T-helper 9 cell (primary cell): ENCODE measurements around the gene FAM78A.

Experiments used
- DNase-seq: peaks from one replicate; pipeline ENCODE4 v3.0.0-alpha.2; 2020
- total RNA-seq, 2 donors: gene quantifications; one replicate each; lab custom pipeline; 2026; lab: John Stamatoyannopoulos, UW

Gene FAM78A, protein sequence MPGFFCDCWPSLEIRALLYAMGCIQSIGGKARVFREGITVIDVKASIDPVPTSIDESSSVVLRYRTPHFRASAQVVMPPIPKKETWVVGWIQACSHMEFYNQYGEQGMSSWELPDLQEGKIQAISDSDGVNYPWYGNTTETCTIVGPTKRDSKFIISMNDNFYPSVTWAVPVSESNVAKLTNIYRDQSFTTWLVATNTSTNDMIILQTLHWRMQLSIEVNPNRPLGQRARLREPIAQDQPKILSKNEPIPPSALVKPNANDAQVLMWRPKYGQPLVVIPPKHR
- total RNA-seq = 92.4 to 173 reads per million in 2 donors

DNA sequence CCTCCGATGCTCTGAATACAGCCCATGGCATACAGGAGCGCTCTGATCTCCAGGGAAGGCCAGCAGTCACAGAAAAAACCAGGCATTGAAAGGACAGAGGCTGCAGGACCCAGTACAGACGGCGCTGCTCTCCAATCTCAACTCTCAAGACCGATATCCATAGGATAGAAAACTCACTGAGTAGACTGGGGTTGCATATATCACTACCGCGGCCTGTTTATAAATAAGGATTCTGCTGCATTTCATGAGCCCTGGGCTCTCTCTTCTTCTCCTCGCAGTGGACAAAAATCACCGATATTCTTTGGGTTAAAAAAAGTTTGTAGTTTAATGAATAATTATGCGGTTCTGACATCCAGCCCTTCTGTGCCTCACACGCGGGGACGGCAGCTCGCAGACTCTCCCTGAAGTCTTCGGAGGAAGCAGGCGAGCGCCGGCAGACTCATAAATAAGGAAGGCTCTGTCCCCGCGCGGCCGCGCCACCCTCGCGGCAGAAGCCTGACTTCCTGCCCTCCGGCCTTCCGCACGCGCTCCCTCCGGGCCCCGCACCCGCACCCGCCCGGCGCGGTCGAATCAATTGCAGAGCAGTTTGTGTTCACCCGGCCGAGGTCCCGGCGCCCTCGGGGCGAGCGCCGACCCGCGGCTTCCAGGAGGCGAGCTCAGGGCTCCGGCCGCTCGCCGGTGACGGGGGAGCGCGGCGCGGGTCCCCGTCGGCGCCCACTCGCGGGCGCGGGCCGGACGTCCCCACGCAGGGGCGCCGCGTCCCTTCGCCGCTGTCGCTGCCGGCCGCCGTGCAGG is at the start of gene FAM78A:
Gene FAM78A (minus strand): TSS at position 417 of the 795 bp plus-strand sequence. CDS start 331 bp downstream, at position 86.
- no peak for DNase-seq

DNA sequence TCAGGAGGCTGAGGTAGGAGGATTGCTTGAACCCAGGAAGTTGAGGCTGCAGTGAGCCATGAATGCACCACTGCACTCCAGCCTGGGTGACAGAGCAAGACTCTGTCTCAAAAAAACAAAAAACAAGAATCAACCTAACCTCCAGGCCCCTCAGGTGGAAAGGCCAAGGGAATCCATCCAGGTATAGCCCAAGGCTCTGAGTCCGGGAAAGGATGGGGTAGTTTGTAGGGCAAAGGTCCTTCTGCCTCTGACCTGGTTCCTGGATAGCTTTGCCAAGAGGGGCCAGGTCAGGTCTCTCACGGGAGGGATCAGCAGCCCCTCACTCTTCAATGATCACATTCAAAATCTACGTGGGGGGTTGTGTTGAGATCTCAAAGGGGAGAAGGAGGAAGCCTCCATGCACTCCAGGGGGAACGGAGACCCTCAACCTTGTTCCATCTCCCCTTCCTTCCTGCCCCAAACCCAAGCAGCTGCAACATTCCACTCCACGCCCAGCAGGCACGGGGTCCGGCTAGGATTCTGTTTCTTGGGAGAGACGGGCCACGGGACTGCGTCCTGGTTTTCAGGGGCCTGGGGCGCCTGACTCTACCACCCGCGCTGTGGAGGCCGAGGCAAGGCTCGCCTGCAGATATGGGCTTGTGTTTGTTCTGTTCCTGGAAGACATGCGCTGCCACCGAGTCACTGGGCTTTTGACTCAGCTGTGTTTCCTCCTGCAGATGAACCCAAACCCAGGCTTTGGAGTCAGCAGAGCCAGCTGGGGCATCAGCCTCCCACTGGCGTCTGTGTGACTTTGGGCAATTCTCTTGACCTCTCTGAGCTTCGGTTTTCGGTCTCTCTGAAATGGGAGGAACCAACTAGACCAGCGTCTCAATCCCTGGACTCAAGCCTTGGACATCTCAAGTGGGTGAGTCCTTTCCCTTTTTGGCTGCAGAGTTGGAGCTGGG is 48.7 kb upstream of the FAM78A start:
- DNase-seq = no peak

DNA sequence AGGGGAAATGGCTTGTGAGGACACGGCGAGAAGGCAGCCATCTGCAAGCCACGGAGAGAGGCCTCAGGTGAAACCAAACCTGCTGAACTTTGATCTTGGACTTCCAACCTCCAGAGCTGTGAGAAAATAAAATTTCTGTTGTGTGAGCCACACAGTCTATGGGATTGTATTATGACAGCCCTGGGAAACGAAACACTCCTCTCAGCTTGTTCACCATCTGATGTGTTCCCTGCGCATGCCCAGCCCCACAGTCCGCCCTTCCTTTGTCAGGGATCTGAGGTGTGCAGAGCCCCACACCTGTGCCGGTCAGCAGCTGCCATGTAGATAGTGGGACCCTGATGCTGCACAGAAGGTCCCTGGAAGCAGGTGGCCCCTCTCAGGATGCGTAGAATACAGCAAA is 47.3 kb upstream of the FAM78A start:
- DNase-seq = no peak

DNA sequence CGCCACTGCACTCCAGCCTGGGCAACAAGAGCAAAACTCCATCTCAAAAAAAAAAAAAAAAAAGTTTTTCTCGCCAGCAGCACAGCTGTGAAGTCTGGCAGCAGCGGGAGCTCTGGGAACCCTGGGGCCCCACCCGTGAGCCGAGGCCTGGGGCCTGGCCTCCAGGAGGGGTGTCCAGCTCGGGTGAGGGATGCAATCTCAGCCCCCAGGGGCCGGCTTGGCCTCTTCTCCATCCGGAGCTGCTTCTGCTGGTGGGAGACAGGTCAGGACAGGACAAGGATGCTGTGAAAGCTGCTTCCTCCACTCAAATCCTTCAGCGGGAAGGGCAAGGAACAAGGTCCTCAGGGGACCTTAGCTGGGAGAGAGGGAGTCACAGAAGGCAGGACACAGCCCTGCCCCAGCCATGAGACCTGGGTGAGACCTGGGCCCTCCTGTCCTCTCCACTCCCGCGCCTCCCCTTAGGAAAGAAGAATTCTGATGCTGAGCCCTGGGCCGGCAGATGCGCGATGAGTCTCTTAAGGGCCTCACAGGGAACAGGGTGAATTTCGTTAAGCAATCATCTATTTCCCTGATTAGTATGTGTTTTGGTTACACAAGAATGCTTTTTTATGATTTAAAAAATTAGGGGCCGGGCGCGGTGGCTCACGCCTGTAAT is 43.8 kb upstream of the FAM78A start:
- DNase-seq = no peak

DNA sequence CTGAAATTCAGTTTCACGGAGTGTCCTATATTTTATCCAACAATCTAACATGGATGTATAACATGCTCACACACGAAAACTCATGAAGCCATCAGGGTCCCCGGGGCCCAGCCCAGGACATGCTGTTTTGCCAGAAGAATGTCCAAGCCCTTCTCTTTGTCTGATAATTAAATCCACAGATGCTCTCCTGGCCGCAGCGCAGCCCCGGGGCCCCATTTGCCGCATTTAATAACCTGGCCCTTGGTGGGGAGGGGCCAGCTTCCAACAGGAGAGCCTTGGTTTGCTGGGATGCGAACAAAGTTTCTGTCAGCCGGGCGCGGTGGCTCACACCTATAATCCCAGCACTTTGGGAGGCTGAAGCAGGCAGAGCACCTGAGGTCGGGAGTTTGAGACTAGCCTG is 43.2 kb upstream of the FAM78A start:
- DNase-seq = no peak

DNA sequence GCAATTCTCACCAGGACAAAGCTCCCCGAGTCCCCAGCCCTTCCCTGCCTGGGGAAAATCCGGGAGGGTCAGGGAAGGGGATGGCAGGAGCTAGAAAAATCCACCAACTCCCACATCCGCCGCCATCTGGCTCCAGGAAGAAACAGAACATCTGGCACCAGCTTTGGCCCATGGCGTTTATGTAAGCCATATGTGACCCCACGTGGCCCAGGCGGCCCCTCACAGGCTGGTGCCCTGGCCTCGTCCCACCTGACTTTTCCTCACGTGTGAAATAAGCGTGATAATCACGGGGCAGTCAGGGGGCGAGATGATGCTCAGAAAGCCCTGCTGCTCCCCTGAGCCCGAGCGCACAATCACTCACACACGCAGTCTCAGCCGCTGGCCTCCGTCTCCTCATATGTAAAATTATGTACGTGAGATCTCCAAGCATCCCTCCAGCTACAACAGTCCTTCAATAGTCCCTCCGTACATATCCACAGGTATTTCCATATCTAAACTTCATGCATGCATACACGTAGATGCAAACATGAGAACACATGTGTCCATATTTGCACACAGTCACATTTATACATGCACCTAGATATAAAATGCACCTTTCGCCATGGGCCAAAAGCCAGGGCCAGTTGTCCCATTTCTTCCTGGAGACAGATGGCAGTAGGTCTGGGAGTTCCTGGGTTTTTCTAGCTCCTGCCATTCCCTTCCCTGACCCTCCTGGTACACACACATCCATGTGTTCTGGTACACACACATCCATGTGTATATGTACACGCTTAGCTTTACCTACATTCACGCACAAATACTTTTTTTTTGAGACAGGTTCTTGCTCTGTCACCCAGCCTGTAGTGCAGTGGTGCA is 42.1 kb upstream of the FAM78A start:
- no peak for DNase-seq

DNA sequence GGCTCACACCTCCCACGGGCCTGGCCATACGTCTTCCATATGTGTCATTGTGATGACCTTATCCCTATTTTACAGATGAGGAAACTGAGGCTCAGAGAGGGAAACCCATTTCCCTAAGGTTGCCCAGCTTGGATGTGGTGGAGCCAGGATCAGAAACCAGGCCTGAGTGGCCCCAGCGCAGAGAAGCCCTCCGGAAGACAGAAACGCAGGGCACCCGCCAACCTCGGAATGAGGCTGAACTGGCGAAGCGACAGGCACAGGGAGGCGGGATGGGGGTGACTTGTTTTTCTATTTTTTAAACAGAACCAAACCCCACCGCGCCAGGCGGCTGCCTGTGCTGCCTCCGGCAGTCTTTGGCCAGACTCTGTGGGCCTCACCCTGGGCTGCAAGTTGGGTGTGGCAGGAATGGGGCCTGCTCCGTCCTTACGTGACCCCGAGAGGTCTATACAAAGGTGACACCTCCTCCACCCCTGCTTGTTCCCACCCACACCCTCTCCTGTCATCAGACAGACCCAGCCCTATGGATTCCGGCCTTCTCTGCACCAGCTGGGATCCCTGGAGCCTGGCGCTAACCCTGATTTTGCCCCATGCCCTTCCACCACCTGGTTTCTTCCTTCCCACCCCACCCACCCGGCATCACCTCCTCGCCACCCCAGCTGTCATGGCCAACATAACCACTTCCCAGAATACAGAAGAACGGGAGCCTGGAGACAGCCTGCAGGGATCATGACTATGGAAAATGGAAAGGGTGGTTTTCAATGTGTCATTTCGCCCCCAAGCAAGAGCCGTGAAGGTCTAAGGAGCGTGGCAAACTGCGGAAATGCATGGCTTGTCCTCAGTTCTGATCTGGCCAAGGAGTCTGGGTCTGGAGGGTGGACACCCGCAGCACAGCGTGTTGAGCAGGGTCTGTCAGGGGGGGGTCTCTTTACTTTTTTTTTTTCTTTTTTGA is 36.8 kb upstream of the FAM78A start:
- DNase-seq = no peak

DNA sequence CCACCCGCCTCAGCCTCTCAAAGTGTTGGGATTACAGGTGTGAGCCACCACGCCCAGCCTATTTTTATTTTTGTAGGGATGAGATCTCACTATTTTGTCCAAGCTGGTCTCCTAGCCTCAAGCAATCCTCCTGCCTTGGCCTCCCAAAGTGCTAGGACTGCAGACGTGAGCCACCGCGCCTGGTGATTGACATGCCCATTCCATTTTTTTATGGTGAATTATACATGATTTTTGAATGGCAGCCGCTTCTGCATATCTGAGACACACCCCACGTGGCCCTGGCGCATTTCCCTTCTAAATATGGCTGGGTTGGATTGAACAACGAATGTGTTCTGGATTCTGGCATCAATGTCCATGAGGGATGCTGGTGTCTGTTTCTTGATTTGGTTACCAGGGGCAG is 35.9 kb upstream of the FAM78A start:
- no peak for DNase-seq

DNA sequence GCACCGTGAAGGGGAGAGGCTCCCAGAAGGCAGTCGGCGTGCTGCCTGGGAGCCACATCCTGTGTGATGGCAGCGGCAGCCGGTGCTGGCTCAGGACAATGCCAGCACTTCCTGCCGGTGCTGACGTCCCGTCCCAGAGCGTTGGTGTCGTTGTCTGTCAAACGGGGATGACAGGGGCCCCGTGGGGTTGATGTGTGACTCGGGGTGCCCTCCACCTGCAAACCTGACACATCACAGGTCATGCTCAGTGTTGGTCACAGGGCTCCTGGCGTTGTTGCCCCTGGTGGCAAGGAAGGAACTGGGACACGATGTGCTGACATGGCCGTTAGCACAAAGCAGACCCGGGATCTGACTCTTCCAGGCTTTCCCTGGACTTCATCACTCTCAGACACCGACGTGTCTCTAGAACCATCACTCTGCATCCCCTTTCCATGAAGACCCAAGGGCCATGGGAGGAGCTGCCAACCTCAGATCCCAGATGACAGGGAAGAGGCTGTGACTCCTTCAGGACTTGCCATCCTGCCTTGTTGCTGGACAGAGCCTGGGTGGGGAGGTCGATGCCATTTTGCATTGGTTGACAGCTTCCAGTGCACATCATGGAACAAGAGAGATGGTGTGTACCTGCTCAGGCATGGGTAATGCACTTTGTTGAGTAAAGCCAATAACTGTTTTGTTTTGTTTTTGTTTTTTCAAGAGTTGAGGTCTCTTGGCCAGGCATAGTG is 34.7 kb upstream of the FAM78A start:
- DNase-seq = peak; percentile 46

DNA sequence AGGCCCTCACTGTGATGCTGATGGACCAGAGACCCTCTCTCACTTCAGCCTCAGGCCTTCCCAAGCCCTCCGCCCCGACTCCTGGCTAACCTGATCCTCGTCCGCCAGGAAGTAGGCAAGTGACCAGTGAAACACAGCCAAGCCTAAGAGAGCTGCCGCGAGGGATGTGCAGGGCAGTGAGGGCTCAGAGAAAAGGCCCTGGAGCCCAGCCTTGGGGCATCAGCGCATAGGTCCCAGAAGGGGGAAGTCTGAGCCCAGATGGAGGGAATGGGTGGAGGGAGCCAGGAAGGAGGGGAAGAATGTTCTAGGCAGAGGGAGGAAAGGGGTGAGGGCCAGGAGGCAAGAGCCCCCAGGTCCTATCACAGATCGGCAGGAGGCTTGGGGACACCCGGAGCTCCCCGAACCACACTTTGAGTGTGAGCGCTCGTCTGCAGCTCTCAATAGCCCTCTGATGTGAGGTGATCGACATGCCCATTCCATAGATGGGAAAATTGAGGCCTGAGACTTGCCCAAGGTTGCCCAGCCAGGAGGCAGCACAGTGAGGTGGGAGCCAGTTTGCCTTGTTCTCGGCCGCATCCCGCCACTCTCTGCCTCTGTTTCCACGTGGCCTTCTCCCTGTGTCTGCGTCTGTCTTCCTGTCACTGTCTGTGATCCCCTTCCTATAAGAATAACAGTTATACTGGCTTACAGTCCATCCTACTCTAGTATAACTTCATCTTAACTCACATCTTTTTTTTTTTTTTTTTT is 33.4 kb upstream of the FAM78A start:
- DNase-seq = no peak

DNA sequence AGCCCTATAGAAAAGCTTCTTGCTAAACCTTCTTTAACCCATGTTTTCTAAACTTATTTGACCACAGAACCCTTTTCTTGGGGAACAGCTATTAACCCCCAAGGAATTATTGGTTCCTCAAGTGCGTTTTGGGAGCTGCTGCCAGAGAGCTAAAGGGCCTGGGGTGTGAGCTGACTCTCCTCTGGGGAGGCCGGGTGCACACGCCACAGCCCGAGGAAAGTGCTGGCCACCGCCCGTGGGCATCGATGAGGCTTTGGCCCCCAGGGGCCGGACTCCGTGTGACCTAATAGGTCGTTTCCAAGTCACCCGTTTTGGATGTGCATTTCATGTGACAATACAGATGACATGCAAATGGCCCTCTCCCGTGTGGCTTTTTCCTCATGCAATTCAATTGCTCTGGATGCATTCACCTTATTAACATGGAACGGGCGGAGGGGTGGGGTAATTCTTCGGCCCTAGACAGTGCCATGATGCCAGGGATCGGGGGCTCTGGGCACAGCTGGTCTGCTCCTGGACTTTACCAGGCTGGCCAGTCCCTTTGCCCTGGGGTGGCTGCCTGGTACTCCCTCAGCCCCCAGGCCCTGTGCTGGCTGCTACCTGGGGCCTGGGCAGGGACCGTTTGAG is 32.7 kb upstream of the FAM78A start:
- no peak for DNase-seq

DNA sequence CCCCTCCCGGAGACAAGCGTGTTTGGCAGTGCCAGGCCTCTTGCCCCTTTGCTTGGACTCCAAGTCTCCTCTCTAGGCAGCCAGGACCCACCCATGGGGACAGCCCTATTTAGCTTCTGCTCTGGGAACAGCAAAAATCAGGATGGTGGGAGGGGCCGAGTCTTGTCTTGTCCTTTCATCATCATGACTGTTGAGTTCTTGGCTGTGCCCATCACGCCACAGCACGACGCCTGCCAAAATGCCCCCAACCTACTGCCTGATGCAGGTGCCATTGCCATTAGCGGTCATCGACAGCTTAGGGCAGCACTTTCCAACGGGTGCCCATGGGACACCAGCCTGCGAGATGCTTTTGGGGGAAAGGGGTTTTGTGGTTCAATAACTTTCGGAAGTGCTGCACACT is 32.1 kb upstream of the FAM78A start:
- DNase-seq = no peak

DNA sequence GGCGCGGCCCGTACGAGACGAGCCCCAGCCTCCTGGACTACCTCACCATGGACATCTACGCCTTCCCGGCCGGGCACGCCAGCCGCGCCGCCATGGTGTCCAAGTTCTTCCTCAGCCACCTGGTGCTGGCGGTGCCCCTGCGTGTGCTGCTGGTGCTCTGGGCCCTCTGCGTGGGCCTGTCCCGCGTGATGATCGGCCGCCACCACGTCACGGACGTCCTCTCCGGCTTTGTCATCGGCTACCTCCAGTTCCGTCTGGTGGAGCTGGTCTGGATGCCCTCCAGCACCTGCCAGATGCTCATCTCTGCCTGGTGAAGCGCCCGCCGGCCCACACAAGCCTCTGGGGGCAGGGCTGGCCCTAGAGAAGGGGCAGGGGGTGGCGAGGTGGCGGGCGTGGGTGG is 31.7 kb upstream of the FAM78A start:
- no peak for DNase-seq

DNA sequence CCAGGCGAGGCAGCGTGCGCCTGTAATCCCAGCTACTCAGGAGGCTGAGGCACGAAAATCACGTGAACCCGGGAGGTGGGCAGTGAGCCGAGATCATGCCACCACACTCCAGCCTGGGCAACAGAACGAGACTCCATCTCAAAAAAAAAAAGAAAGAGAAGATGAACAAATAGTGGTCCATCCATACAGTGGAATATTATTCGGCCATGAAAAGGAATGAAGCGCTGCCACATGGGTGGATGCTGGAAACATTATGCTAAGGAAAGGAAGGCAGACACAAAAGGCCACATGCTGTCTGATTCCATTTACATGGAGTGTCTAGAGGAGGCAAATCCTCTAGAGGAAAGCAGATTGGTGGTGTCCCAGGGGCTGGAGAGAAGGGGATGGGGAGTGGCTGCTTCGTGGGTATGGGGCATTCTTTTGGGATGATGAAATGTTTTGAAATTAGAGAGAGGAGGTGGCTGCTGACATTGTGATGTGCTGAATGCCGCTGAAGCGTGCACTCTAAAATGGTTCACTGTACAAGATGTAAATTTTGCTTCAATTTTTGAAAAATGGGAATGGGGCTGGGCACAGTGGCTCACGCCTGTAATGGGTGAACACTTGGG is 30.2 kb upstream of the FAM78A start:
- no peak for DNase-seq

DNA sequence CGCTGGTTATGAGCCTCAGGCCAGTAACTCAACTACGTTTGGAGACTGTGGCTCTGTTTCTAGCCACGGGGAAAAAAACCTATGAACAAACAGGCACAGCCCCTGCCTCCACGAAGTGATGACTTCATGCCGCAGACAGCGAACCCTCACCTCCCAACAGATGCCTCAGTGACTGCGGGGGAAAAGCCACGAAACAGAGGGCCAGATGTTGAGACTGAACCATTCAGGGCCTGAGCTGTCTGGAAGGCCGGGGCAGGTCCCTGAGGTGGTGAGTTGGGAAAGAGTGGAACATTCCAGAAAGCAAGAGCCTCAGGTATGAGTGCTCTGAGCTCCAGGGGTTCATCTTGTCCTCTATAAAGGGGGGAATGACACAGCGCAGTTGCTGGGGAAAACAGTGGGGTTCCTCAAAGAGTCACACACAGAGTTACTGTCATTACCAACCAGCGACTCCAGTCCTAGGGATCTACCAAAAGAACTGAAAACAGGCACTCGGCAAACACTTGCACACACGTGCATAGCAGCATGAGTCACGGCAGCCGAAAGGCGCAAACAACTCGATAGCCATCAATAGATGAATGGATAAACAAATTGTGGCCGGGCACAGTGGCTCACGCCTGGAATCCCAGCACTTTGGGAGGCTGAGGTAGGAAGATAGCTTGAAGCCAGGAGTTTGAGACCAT is 28.5 kb upstream of the FAM78A start:
- DNase-seq = no peak

DNA sequence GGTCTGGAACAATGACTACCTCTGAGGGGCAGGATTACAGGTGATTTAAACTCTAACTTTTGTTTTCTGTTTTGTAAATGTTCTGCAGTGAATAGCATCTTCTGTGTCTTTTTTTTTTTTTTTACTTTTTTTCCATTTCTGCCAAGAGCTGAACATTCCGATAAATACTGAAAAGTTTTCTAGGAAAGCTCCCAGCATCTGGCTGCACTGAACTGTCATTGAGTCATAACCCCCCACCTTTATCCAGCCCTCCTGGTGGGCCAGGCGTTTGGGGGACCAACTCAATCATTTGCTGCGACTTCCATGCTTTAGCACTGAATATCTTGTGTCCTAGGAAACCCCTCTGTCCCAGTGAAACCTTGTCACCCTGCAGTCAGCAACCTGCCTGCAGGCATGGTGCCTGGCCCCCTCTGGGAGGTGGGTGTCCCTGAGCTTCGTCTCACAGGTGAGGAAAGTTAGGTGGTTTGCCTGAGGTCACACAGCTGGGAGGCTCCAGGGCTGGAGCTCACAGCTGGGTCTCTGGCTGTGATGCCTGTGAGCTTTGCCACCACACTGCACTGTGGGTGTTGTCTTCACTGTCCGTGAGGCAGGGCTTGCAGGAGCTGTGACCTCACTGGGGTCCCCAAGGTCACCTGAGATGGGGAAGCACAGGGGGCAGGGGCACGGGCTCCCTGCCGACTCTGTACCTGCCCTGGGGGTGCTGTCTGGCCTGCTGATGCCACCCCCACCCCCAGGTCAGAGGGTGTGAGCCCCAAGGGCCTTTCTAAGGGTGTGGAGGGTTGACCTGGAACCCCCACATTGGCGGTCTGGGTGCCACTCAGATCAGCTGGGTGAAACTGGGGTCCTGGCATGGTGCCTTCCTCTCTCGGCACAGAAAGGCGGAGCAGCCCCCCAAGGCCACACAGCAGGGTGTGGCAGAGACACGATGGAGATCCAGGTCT is 27.3 kb upstream of the FAM78A start:
- no peak for DNase-seq
